K562 (cell line): ENCODE measurements around the gene CHPF2. TPM values are rescaled to one million over a fixed set of nuclear protein-coding genes. Genes with fewer than 3 reads are reported as not detected.
A peak's percentile ranks its signal among the peaks of the same experiment; 100 is the strongest.

Source experiments
- CBX1 ChIP-seq: sonication (generic); IDR thresholded peaks from 2 replicates; pipeline ENCODE4 v1.6.1; 2016; ENCODE audit warnings: antibody characterized with exemption, low read depth, mild to moderate bottlenecking
- GABPB1 ChIP-seq: sonication (generic); formaldehyde crosslinking; IDR thresholded peaks from 2 replicates; pipeline ENCODE4 v1.8.0; 2022; ENCODE audit warnings: mild to moderate bottlenecking, missing genetic modification reagents
- HNRNPL ChIP-seq: fragments of 200-400 bp; formaldehyde crosslinking; IDR thresholded peaks from 2 replicates; pipeline ENCODE4 v1.6.1; 2017; ENCODE audit warnings: low read depth, mild to moderate bottlenecking, low read length
- ID3 ChIP-seq, 2 experiments: fragments of 250-450 bp in 1 of 2; fragments of 450-650 bp in 1 of 2; sonication (Bioruptor Pico) in 1 of 2; IDR thresholded peaks; 2 replicates each; pipeline versions ENCODE4 v1.6.1 to v1.8.0; 2016 to 2021; ENCODE audit warnings: mild to moderate bottlenecking in 2 of 2, moderate library complexity in 2 of 2, missing compliant biosample characterization in 1 of 2, missing genetic modification characterization in 1 of 2
- NFATC3 ChIP-seq: fragments of 450-650 bp; IDR thresholded peaks from 2 replicates; pipeline ENCODE4 v1.6.1; 2017; ENCODE audit warnings: mild to moderate bottlenecking
- RBM34 ChIP-seq: fragments of 200-400 bp; formaldehyde crosslinking; IDR thresholded peaks from 2 replicates; pipeline ENCODE4 v1.6.1; 2018; ENCODE audit warnings: low read length, borderline replicate concordance; ENCODE audit not compliant: insufficient read depth
- RFX1 ChIP-seq: fragments of 450-650 bp; IDR thresholded peaks from 2 replicates; pipeline ENCODE4 v1.6.1; 2016; ENCODE audit warnings: mild to moderate bottlenecking, moderate library complexity
- ZBED1 ChIP-seq: IDR thresholded peaks from 2 replicates; pipeline ENCODE4 v1.6.1; 2014
- ZC3H4 ChIP-seq: sonication (generic); formaldehyde crosslinking; IDR thresholded peaks from 2 replicates; pipeline ENCODE4 v1.9.0; 2021; ENCODE audit warnings: missing genetic modification reagents, borderline replicate concordance
- ZNF830 ChIP-seq: fragments of 250-450 bp; sonication (Bioruptor Pico); IDR thresholded peaks from 2 replicates; pipeline ENCODE4 v1.5.0; 2021; ENCODE audit warnings: mild to moderate bottlenecking
- polyA plus RNA-seq, 8 experiments: library from polyadenylated mRNA; depleted of rRNA in 4 of 8; stranded (reverse) in 5 of 8; unstranded in 3 of 8; fragments of >200 nt; fragmentation: Nextera tagmentation in 2 of 8; fragmentation: Illumina TruSeq in 1 of 8; extraction: Ambion mirVana in 2 of 8; extraction: Trizol in 1 of 8; gene quantifications; 2 replicates each; pipeline versions ENCODE4 v1.2.1 to v1.2.3, GENCODE V29; 2011 to 2014; ENCODE audit warnings: inconsistent platforms in 1 of 8, missing spikeins in 1 of 8
- total RNA-seq, 7 experiments: library from RNA; depleted of rRNA in 6 of 7; stranded (reverse); fragments of >200 nt in 6 of 7; fragmentation: Illumina TruSeq in 2 of 7; extraction: Trizol in 2 of 7; gene quantifications; 2 replicates each; pipeline versions ENCODE4 v1.2.1 to v1.2.3, GENCODE V29; 2011 to 2021; ENCODE audit warnings: low replicate concordance in 1 of 7
- TF ChIP-seq, protein P1 (sequence below), 2 experiments: fragments of 450-650 bp in 1 of 2; sonication (generic) in 1 of 2; formaldehyde crosslinking in 1 of 2; IDR thresholded peaks; 2 replicates each; pipeline versions ENCODE4 v1.7.1 to v1.9.0; 2016 to 2022; ENCODE audit warnings: inconsistent platforms in 1 of 2, mild to moderate bottlenecking in 1 of 2, missing genetic modification reagents in 1 of 2
- TF ChIP-seq, protein P2 (sequence below): fragments of 250-450 bp; sonication (Bioruptor Pico); IDR thresholded peaks from 2 replicates; pipeline ENCODE4 v1.4.0; 2020; ENCODE audit warnings: mild to moderate bottlenecking, moderate library complexity

CHPF2 gene
- total and polyA plus RNA-seq, 9 of the 15 experiments (the other 6 are each of a cell fraction or from before 2014, with no cell fraction given) = 0.08 to 32.8 (median 10.5) TPM

DNA sequence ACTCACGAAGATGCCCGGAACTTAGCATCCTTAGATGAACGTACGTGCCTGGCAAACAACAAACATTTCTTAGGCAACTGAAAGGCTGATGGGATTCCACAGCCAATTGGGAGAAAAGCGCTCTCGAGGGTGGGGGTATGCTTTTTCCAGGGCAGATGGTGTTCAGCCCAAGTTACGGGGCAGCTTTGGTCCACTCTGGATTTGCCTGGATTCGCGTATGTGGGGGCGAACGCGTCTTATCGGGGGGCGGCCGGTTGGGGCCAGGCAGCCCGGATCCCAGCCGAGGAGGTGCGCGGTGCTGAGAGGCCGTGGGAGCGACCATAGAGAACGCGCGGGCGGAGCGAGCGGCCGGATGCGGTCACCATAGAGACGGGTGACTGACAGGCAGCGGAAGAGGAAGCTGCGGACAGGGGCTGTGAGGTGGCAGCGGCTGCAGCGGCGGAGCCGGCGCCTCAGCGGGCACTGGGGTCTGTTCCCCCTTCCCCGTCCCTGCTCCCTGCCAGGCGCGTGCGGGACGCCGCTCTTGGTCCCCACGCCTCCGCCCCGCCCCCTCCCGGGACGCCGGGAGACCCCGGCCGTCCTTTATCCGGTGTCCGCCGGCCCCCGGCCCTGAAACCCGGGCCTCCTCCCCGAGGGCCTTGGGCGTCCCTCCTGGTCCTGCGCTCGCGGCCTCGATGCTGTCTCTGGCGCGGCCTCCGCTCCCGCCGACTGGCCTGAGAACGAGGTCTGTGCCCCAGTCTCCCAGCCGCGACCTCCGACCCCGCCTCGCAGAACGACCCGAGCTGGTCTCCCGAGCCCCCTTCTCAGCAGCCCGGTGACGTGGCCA, at the start of gene CHPF2 (continued):
- TF ChIP-seq, protein P1, sequence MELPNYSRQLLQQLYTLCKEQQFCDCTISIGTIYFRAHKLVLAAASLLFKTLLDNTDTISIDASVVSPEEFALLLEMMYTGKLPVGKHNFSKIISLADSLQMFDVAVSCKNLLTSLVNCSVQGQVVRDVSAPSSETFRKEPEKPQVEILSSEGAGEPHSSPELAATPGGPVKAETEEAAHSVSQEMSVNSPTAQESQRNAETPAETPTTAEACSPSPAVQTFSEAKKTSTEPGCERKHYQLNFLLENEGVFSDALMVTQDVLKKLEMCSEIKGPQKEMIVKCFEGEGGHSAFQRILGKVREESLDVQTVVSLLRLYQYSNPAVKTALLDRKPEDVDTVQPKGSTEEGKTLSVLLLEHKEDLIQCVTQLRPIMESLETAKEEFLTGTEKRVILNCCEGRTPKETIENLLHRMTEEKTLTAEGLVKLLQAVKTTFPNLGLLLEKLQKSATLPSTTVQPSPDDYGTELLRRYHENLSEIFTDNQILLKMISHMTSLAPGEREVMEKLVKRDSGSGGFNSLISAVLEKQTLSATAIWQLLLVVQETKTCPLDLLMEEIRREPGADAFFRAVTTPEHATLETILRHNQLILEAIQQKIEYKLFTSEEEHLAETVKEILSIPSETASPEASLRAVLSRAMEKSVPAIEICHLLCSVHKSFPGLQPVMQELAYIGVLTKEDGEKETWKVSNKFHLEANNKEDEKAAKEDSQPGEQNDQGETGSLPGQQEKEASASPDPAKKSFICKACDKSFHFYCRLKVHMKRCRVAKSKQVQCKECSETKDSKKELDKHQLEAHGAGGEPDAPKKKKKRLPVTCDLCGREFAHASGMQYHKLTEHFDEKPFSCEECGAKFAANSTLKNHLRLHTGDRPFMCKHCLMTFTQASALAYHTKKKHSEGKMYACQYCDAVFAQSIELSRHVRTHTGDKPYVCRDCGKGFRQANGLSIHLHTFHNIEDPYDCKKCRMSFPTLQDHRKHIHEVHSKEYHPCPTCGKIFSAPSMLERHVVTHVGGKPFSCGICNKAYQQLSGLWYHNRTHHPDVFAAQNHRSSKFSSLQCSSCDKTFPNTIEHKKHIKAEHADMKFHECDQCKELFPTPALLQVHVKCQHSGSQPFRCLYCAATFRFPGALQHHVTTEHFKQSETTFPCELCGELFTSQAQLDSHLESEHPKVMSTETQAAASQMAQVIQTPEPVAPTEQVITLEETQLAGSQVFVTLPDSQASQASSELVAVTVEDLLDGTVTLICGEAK (IDR thresholded peaks at IDR 0.05) = peak; percentile 93
- TF ChIP-seq, protein P1 (CRISPR knock-in tag; IDR thresholded peaks at IDR 0.05) = no peak
- no peak for TF ChIP-seq NFATC3
- TF ChIP-seq ZBED1 = 0 out of 2 replicates have a peak, but pooled peaks have one; percentile 73
- peak; percentile 93 for TF ChIP-seq RFX1
- TF ChIP-seq HNRNPL = peak; percentile 73; the same call in 1 of the 2 replicates
- TF ChIP-seq ID3 (CRISPR knock-in tag; IDR thresholded peaks at IDR 0.05) = no peak
- no peak for TF ChIP-seq ID3 (tag; IDR thresholded peaks at IDR 0.05)
- TF ChIP-seq RBM34 = no peak
- peak; percentile 15; the same call in 1 of the 2 replicates for TF ChIP-seq CBX1
- TF ChIP-seq, protein P2, sequence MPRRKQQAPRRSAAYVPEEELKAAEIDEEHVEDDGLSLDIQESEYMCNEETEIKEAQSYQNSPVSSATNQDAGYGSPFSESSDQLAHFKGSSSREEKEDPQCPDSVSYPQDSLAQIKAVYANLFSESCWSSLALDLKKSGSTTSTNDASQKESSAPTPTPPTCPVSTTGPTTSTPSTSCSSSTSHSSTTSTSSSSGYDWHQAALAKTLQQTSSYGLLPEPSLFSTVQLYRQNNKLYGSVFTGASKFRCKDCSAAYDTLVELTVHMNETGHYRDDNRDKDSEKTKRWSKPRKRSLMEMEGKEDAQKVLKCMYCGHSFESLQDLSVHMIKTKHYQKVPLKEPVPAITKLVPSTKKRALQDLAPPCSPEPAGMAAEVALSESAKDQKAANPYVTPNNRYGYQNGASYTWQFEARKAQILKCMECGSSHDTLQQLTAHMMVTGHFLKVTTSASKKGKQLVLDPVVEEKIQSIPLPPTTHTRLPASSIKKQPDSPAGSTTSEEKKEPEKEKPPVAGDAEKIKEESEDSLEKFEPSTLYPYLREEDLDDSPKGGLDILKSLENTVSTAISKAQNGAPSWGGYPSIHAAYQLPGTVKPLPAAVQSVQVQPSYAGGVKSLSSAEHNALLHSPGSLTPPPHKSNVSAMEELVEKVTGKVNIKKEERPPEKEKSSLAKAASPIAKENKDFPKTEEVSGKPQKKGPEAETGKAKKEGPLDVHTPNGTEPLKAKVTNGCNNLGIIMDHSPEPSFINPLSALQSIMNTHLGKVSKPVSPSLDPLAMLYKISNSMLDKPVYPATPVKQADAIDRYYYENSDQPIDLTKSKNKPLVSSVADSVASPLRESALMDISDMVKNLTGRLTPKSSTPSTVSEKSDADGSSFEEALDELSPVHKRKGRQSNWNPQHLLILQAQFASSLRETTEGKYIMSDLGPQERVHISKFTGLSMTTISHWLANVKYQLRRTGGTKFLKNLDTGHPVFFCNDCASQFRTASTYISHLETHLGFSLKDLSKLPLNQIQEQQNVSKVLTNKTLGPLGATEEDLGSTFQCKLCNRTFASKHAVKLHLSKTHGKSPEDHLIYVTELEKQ (CRISPR knock-in tag) = no peak
- no peak for TF ChIP-seq ZC3H4 (CRISPR knock-in tag)
- TF ChIP-seq ZNF830 (CRISPR knock-in tag) = 0 out of 2 replicates have a peak, but pooled peaks have one; percentile 26
- peak; percentile 88 for TF ChIP-seq GABPB1 (CRISPR knock-in tag)
